SJSA1 (cell line): Measurements from ENCODE around the gene CALML4. TPM values are rescaled to one million over a fixed set of nuclear protein-coding genes. Genes with fewer than 3 reads are reported as not detected.
A peak's percentile ranks its signal among the peaks of the same experiment; 100 is the strongest.
"Not testable (repeated sequence)": the region's sequence is repeated elsewhere in the genome, so short reads cannot be mapped to it uniquely, and the experiment has no call there.

Experiments used
- DNase-seq, 2 experiments: peaks; one replicate each; pipeline ENCODE4 v3.0.0-alpha.2; 2015 to 2020; ENCODE audit warnings: low spot score in 2 of 2, low read depth in 1 of 2
- H3K27ac ChIP-seq: fragments of 250-450 bp; sonication (Bioruptor Pico); 2 replicates; pipeline ENCODE4 v1.5.1; 2020; ENCODE audit warnings: mild to moderate bottlenecking, moderate library complexity
- H3K27me3 ChIP-seq: fragments of 250-450 bp; sonication (Bioruptor Pico); replicated peaks from 2 replicates; pipeline ENCODE4 v1.5.1; 2020; ENCODE audit warnings: mild to moderate bottlenecking, moderate library complexity
- H3K36me3 ChIP-seq: fragments of 250-450 bp; sonication (Bioruptor Pico); 2 replicates; pipeline ENCODE4 v1.5.1; 2020; ENCODE audit warnings: mild to moderate bottlenecking
- H3K4me1 ChIP-seq: fragments of 250-450 bp; sonication (Bioruptor Pico); replicated peaks from 2 replicates; pipeline ENCODE4 v1.6.1; 2021; ENCODE audit warnings: mild to moderate bottlenecking
- H3K4me3 ChIP-seq: fragments of 250-450 bp; sonication (Bioruptor Pico); 2 replicates; pipeline ENCODE4 v1.5.1; 2020; ENCODE audit warnings: mild to moderate bottlenecking
- H3K9me3 ChIP-seq: fragments of 250-450 bp; sonication (Bioruptor Pico); replicated peaks from 2 replicates; pipeline ENCODE4 v1.5.1; 2020; ENCODE audit warnings: mild to moderate bottlenecking
- total RNA-seq: library from RNA; depleted of rRNA; stranded (reverse); fragments of >200 nt; shearing (Covaris generic); gene quantifications from 2 replicates; pipeline ENCODE4 v1.2.3, GENCODE V29; 2014

CALML4 gene
- total RNA-seq, 1 experiment from 2014 or later: 2.1 TPM

DNA sequence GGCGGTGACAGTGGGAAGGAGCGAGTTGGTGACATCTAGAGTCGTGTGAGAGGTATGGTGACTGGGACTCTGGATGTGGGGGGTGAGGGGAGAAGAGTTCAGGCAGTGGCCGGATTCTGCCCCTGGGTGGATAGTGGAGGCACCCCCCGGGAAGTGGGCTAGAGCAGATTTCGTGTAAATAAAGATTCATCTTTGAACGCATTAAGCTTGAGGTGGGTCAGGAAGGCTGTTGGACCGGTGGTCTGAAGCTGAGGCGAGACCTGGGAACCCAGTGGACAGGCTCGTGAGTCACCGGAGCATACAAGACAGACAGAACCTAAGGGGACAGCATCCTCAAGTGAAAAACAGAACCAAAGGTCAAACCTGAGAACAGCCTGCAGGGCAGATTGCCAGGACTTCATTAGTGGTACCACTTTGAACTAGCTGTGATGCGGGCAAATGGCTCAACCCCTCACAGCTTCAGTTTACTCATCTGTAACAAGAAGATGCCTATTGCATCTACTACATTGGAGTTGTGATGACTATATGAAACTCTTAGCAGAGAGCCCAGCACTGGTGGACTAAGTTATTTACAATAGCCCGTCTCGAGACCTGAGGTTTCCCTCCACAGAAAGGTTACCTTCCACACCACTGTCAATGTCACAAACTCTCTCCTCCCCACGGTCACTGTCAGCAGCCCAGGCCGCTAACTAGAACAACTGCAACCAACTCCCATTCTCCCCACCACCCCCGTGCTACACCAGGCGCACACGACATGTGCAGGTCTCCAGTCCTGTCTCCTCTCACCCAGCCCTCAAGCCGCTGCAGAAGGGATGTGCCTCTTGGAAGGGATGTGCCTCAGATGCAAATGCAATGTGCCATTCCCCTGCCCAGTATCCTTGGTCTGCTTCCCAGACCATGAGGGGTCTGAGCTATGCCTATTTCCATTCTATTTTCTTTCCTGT, 25.3 kb upstream of the CALML4 start:
- Histone ChIP-seq H3K9me3 (no peaks in the 10 kb centered on the region), H3K4me3 (peak overlapping the region; percentile 97), H3K36me3 (peaks cover 15% of the 10 kb centered on the region), H3K27ac (no peak overlapping the region), H3K4me1 (peaks cover 34% of the 10 kb centered on the region), H3K27me3 (no peaks in the 10 kb centered on the region)
- DNase-seq: no peak

DNA sequence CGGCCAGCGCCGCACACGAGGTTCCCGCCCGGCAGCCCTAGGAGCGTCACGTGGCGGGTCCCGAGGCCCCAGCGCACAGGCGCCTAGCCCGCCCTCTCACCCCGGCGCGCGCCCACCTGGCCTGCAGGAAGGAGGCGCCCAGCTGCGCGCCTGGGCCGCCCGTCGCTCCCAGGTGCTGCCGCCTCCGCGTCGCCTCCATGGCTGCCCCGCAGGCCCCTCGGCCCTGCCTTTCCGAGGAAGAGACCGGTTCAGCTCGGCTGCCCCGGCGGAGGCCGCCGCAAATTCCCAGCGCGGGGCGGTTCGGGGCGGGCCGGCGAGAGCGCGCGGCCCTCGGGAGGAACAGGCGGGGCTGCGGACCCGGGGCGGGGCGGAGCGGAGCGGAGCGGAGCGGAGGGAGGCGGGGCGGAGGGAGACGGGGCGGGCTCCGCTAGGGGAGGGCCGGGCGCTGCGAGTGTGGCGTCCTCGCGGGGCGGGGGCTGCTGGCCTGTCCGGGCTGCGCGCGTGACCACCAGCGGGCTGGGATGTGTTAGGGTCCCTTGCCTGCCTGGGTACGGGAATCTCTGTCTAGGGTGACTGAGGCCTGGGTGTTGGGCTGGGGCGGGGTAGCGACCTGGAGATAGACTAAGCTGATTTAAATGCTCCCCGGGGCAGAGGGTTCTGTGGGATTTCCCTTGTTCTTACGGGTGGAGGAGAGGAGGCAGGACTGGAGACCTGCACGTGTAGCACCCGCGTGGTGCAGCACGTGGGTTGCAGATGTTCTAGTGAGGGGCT, 24.4 kb upstream of the CALML4 start, which contains the start of gene CLN6:
Gene CLN6 (minus strand): TSS at position 343 of the 771 bp plus-strand sequence. CDS start 144 bp downstream, at position 199.
- peak; percentile 86 to 92 for DNase-seq
- Histone ChIP-seq H3K9me3 (no peaks in the 10 kb centered on the region), H3K4me1 (peaks cover 32% of the 10 kb centered on the region), H3K27me3 (no peaks in the 10 kb centered on the region), H3K36me3 (peaks cover 15% of the 10 kb centered on the region), H3K27ac (peak within 1 kb of the TSS; percentile 87), H3K4me3 (peak within 1 kb of the TSS; percentile 97)

DNA sequence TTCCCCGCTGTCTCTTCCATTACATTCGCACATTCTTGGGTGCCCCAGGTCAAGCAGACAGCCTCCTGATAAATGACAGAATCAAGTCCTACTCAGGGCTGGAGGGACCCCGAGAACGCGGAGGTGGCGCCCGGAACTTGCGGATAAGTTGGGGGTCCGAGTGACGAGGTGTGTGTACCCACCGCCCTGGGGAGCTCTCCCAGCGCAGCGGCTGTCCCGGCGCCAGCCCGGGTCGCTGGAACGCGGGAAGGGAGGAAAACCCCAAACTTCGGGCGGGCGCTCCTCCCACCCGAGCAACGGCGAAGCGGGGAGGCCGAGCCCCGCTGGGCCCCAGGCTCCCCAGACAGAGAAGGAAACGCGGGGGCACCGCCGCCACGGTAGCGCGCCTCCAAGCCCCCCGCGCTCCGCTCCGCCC, 23.8 kb upstream of the CALML4 start:
- Histone ChIP-seq H3K4me3 (peak overlapping the region; percentile 97), H3K27me3 (no peaks in the 10 kb centered on the region), H3K36me3 (peaks cover 15% of the 10 kb centered on the region), H3K4me1 (peaks cover 26% of the 10 kb centered on the region), H3K9me3 (no peaks in the 10 kb centered on the region), H3K27ac (peak overlapping the region; percentile 87)
- no peak for DNase-seq

DNA sequence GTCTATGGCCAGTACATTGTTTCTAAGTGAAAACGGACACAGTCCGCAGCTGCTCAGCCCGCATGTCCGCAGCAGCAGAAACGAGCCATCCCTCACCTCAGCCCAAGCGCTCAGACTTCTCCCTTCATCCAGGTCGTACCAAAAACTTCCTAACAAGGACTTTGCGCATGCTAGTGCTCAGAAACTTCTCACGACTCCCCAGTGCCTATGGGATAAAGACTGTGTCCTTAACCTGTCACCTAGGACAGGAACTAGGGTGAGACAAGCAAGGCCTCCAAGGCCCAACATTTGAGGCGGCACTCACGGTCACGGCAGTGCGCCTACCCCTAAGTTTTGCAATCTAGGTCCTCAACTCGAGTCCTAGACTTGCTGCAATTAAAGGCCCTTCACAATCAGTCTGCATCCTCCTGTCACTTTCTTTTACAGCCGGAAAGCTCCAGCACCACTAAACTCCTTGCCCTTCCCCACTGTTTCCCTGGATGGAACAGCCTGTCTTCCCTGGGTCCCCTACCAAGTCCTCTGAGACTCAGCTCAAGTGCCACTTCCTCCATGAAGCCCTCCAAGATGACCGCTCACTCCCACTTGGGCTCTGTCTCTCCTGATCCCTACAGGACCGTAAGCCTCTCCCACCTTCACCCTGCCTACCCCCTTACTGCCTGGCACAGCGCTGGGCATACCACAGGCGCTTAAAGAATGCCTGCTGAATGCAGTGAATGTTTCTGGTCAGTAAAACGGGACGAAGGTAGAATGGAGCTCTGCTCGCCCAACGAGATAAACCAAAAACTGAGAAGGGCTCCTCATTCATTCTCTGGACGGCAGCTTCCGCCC, 23.2 kb upstream of the CALML4 start:
- no peak for DNase-seq
- Histone ChIP-seq H3K27me3 (no peaks in the 10 kb centered on the region), H3K27ac (peak overlapping the region; percentile 87), H3K4me1 (peaks cover 20% of the 10 kb centered on the region), H3K4me3 (peak overlapping the region; percentile 97), H3K9me3 (no peaks in the 10 kb centered on the region), H3K36me3 (peaks cover 15% of the 10 kb centered on the region)

DNA sequence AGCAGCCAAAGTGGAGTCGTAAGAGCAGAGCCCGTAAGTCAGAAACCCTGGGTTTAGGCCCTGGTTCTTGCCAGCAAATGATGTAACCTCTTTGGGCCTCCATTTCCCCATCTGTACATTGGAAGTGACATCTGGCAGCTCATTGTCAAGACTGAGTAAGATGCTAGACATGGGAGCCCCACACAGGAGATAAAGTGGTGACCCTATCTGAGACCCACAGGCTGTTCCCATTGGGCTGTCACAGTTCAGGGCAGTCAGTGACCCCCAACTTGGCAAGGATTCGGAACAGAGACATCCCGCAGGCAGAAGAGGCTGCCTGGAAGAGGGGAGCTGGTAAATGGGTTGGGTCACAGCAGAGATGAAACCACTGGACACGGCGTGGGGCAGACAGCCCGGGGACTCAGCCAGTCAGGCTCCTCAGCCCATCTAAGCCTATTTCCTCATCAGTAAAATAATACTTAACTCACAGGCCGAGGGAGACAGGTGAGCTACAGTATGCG, 22.6 kb upstream of the CALML4 start:
- DNase-seq: no peak
- Histone ChIP-seq H3K27me3 (no peaks in the 10 kb centered on the region), H3K36me3 (peaks cover 15% of the 10 kb centered on the region), H3K4me3 (peak overlapping the region; percentile 97; the same call in 1 of the 2 replicates), H3K4me1 (peaks cover 19% of the 10 kb centered on the region), H3K27ac (no peak overlapping the region), H3K9me3 (no peaks in the 10 kb centered on the region)

DNA sequence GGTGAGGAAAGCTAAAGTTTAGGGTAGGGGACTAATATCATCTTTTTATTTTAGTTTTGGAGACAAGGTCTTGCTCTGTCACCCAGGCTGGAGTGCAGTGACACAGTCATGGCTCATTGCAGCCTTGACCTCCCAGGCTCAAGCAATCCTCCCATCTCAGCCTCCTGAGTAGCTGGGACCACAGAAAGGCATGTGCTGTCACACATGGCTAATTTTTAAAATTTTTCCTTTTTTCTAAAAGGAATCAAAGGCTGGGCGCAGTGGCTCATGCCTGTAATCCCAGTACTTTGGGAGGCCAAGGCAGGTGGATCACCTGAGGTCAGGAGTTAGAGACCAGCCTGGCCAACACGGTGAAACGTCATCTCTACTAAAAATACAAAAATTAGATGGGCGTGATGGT, 20.3 kb upstream of the CALML4 start:
- not testable (repeated sequence) for H3K9me3 ChIP-seq, H3K4me3 ChIP-seq, H3K27ac ChIP-seq, DNase-seq, H3K27me3 ChIP-seq
- H3K36me3 ChIP-seq: peaks cover 15% of the 10 kb centered on the region
- peaks cover 19% of the 10 kb centered on the region for H3K4me1 ChIP-seq

DNA sequence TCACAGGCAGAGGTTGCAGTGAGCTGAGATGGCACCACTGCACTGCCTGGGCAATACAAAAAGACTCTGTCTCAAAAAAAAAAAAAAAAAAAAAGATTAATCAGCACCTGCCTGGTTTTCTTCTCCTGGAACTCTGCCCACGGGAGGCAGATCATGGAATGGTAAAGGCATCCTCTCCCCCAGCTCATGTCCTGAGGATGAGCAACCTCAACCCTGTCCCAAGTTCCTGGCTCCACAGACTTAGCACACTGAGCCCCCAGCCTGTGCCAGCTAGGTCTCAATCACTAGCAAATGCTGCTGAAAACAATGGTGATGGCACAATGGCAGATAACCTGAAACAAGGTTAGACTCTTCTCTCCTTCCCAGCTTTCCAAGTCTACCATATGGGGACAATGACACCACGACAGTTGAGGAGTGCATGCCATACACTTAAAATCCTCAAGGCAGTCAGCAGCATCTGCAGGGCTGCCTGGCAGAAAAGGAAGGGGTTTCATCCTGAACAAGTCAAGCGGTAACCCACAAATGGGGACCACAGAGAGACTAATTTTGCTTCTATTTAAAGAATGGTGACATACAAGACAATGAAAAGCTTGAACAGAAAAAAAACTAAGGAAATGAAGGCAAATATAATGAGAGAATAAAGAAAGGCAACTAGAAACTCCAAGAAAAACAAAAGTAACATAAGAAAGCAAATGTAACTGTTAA, 19.6 kb upstream of the CALML4 start:
- H3K4me1 ChIP-seq: peaks cover 12% of the 10 kb centered on the region
- no peaks in the 10 kb centered on the region for H3K27me3 ChIP-seq
- no peak overlapping the region for H3K27ac ChIP-seq
- H3K36me3 ChIP-seq: peaks cover 16% of the 10 kb centered on the region
- H3K4me3 ChIP-seq: no peak overlapping the region
- no peaks in the 10 kb centered on the region for H3K9me3 ChIP-seq
- no peak for DNase-seq

DNA sequence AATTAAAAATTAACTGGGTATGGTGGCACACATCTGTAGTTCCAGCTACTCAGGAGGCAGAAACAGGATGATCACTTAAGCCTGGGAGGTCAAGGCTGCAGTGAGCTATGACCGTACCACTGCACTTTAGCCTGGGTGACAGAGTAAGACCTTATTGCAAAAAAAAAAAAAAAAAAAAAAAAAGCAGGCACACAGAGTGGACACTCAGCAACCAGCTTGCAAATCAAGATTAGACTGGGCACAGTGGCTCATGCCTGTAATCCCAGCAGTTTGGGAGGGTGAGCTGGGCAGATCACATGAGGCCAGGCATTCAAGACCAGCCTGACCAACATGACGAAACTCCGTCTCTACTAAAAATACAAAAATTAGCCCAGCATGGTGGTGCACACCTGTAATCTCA, 19.0 kb upstream of the CALML4 start:
- Histone ChIP-seq H3K4me1 (peaks cover 12% of the 10 kb centered on the region), H3K36me3 (peaks cover 18% of the 10 kb centered on the region), H3K27me3 (no peaks in the 10 kb centered on the region), H3K27ac (no peak overlapping the region), H3K4me3 (no peak overlapping the region), H3K9me3 (no peaks in the 10 kb centered on the region)
- DNase-seq: no peak

DNA sequence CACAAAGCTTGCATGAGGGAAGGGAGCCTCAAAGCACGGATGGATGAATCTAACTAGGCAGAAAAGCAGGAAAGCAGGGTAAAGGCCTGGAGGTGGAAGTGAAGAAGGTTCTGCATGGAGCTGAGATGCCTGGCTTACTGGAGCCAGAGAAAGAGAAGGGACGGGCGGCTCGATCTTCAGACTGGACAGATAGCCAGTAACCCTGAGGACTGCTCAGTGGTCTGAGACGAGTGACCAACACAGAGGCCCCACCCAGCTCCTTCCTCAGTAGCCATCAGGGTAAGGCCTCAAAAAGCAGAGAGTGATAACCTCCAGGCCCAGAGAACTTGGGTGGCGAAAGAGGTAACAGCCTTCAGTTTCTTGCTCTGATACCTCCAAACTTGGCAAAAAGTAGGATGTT, 18.0 kb upstream of the CALML4 start:
- H3K4me3 ChIP-seq: no peak overlapping the region
- H3K27ac ChIP-seq: no peak overlapping the region
- H3K27me3 ChIP-seq: no peaks in the 10 kb centered on the region
- H3K4me1 ChIP-seq: peaks cover 7% of the 10 kb centered on the region
- DNase-seq: no peak
- H3K9me3 ChIP-seq: no peaks in the 10 kb centered on the region
- peaks cover 21% of the 10 kb centered on the region for H3K36me3 ChIP-seq

DNA sequence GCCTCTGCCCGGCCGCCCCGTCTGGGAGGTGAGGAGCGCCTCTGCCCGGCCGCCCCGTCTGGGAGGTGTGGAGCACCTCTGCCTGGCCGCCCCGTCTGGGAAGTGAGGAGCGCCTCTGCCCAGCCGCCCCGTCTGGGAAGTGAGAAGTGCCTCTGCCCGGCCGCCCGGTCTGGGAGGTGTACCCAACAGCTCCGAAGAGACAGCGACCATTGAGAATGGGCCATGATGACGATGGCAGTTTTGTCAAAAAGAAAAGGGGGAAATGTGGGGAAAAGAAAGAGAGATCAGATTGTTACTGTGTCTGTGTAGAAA, 17.3 kb upstream of the CALML4 start:
- H3K27me3 ChIP-seq, H3K4me3 ChIP-seq, H3K27ac ChIP-seq, H3K4me1 ChIP-seq, H3K9me3 ChIP-seq, DNase-seq: not testable (repeated sequence)
- H3K36me3 ChIP-seq: peaks cover 16% of the 10 kb centered on the region

DNA sequence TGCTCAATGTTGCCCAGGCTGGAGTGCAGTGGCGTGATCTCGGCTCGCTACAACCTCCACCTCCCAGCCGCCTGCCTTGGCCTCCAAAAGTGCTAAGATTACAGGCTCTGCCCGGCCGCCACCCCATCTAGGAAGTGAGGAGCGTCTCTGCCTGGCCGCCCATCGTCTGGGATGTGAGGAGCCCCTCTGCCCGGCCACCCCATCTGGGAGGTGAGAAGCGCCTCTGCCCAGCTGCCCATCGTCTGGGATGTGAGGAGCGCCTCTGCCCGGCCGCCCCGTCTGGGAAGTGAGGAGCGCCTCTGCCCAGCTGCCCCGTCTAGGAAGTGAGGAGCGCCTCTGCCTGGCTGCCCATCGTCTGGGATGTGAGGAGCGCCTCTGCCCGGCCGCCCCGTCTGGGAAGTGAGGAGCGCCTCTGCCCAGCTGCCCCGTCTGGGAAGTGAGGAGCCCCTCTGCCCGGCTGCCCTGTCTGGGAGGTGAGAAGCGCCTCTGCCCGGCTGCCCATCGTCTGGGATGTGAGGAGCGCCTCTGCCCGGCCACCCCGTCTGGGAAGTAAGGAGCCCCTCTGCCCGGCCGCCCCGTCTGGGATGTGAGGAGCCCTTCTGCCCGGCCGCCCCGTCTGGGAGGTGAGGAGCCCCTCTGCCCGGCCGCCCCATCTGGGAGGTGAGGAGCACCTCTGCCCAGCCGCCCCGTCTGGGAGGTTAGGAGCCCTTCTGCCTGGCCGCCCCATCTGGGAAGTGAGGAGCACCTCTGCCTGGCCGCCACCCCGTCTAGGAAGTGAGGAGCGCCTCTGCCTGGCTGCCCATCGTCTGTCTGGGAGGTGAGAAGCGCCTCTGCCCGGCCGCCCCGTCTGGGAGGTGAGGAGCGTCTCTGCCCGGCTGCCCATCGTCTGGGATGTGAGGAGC, 16.6 kb upstream of the CALML4 start:
- not testable (repeated sequence) for H3K27me3 ChIP-seq, H3K27ac ChIP-seq, DNase-seq, H3K4me3 ChIP-seq, H3K4me1 ChIP-seq, H3K9me3 ChIP-seq
- H3K36me3 ChIP-seq: peaks cover 22% of the 10 kb centered on the region

DNA sequence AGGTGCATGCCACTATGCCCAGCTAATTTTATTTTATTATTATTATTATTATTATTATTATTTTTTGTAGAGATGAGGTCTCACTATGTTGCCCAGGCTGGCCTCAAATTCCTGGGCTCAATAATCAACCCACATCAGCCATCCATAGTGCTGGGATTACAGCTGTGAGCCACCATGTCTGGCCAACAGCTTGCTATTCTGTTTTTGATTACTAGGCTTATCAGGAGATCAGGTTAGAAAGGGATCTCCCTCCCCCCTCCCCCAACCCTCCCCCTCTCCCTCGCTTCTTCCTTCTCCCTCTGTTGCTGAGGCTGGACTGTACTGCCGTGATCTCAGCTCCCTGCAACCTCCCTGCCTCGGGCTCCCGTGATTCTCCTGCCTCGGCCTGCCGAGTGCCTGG, 15.8 kb upstream of the CALML4 start:
- Histone ChIP-seq H3K27ac (no peak overlapping the region), H3K9me3 (no peaks in the 10 kb centered on the region), H3K36me3 (peaks cover 30% of the 10 kb centered on the region), H3K4me1 (no peaks in the 10 kb centered on the region), H3K27me3 (no peaks in the 10 kb centered on the region), H3K4me3 (no peak overlapping the region)
- DNase-seq: no peak
